ENCODE results near the gene SLC18A3.
A peak's percentile ranks its signal among the peaks of the same experiment; 100 is the strongest.

GRCh38 chr10:49592726-49593563 lies 17.2 kb upstream of the SLC18A3 start:
- peak; percentile 35 to 76 (median 70) for TF ChIP-seq CTCF (IDR thresholded peaks at IDR 0.05)
- no peak for TF ChIP-seq POLR2A (IDR thresholded peaks at IDR 0.05)

Data from testis (tissue), 2 donors.